Suprapubic skin (tissue), 4 donors: ENCODE measurements around the gene IMMP2L.

ENCODE experiments used
- EP300 ChIP-seq: sonication (generic); formaldehyde crosslinking; IDR thresholded peaks from one replicate; pipeline ENCODE4 v1.6.1; 2017; ENCODE audit warnings: antibody characterized with exemption
- POLR2A ChIP-seq, 2 donors: fragments of 450-650 bp; IDR thresholded peaks; one replicate each; pipeline ENCODE4 v1.6.1; 2017; ENCODE audit warnings: antibody characterized with exemption in 2 of 2, mild to moderate bottlenecking in 2 of 2, moderate library complexity in 2 of 2
- POLR2AphosphoS5 ChIP-seq, 3 donors: sonication (generic); formaldehyde crosslinking; IDR thresholded peaks; one replicate each; pipeline ENCODE4 v1.6.1; 2017; ENCODE audit warnings: antibody characterized with exemption in 3 of 3
- TF ChIP-seq, protein P1 (sequence below), 2 donors: fragments of 200-600 bp in 1 of 2; fragments of 450-650 bp in 1 of 2; sonication (generic) in 1 of 2; IDR thresholded peaks; one replicate each; pipeline ENCODE4 v1.5.1; 2016 to 2019; ENCODE audit warnings: antibody characterized with exemption in 2 of 2, mild to moderate bottlenecking in 1 of 2, moderate library complexity in 1 of 2

DNA sequence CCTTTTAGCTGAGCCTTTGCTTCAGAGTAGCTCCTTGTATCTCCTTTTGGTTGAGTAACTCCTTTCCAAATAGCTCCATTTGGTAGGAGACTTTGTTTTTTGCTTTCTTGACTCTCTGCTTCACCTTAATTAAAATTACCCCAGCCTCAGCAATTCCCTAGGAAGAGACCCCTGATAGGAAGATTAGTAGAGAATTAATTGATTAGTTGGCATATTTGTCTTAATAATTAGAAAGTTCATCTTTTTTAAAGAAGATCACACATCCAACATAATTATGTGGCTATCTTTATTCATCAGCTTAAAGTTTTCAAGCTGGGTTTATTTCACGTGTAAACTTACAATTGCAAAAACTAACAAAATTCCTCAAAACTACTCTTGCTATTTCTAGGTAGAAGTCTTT lies 352.2 kb downstream of the IMMP2L start:
- TF ChIP-seq, protein P1, sequence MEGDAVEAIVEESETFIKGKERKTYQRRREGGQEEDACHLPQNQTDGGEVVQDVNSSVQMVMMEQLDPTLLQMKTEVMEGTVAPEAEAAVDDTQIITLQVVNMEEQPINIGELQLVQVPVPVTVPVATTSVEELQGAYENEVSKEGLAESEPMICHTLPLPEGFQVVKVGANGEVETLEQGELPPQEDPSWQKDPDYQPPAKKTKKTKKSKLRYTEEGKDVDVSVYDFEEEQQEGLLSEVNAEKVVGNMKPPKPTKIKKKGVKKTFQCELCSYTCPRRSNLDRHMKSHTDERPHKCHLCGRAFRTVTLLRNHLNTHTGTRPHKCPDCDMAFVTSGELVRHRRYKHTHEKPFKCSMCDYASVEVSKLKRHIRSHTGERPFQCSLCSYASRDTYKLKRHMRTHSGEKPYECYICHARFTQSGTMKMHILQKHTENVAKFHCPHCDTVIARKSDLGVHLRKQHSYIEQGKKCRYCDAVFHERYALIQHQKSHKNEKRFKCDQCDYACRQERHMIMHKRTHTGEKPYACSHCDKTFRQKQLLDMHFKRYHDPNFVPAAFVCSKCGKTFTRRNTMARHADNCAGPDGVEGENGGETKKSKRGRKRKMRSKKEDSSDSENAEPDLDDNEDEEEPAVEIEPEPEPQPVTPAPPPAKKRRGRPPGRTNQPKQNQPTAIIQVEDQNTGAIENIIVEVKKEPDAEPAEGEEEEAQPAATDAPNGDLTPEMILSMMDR (IDR thresholded peaks at IDR 0.05): no peak
- no peak for TF ChIP-seq POLR2A (IDR thresholded peaks at IDR 0.05)
- TF ChIP-seq POLR2AphosphoS5 (IDR thresholded peaks at IDR 0.05): no peak
- TF ChIP-seq EP300: no peak
